IPS-NIHi7 (cell line): ENCODE data around the gene MPHOSPH9.

ENCODE experiments used
- DNase-seq: peaks from one replicate; pipeline ENCODE4 v3.0.0; 2012; ENCODE audit warnings: mixed read lengths; ENCODE audit errors: extremely low spot score

Gene MPHOSPH9, protein sequence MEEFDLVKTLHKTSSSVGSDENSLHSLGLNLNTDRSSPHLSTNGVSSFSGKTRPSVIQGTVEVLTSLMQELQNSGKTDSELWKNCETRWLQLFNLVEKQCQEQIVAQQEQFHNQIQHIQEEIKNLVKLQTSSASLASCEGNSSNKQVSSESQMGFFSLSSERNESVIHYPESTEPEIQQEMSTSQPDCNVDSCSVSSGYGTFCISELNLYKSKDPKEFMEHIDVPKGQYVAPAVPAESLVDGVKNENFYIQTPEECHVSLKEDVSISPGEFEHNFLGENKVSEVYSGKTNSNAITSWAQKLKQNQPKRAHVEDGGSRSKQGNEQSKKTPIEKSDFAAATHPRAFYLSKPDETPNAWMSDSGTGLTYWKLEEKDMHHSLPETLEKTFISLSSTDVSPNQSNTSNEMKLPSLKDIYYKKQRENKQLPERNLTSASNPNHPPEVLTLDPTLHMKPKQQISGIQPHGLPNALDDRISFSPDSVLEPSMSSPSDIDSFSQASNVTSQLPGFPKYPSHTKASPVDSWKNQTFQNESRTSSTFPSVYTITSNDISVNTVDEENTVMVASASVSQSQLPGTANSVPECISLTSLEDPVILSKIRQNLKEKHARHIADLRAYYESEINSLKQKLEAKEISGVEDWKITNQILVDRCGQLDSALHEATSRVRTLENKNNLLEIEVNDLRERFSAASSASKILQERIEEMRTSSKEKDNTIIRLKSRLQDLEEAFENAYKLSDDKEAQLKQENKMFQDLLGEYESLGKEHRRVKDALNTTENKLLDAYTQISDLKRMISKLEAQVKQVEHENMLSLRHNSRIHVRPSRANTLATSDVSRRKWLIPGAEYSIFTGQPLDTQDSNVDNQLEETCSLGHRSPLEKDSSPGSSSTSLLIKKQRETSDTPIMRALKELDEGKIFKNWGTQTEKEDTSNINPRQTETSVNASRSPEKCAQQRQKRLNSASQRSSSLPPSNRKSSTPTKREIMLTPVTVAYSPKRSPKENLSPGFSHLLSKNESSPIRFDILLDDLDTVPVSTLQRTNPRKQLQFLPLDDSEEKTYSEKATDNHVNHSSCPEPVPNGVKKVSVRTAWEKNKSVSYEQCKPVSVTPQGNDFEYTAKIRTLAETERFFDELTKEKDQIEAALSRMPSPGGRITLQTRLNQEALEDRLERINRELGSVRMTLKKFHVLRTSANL

DNA sequence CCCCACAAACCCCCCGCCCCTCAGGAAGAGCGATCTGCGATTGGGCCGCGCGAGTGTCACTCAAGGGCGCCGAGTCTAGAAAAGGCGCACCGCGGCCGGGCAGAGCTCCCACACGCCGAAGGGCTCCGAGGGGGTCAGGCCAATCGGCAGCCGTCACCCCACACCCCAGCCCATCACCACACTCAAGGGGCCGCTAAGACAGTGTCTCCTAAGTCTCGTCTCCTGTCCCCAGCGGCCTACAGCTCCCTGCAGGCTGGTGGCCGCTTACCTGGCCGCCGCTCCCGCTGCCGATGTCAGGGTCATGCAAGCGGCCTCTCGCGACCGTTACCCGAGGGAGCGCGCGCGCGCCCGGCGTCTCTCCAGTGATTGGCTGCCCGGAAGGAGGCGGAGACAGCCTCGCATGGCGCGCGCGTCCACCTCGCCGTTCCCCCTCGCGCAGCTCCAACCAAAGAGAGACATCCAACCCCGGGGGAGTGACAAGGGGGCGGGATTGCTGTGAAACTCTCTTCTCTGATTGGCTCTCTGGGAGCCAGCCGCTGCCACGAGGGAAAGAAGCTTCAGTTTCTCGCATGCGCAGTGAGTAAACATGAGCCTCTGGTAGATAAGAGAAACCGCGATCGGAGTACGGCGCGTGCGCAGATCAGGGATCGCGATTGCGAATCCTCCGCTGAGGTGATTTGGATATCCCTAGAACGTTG is at the start of gene MPHOSPH9, which contains the start of gene MTRFR:
MPHOSPH9 (minus strand) TSS at position 335 of the 698 bp plus-strand sequence. CDS start 2,777 bp downstream, outside the sequence.
MTRFR (plus strand) TSS at position 630 of the 698 bp plus-strand sequence. CDS start 20,239 bp downstream, outside the sequence.
- peak; percentile 98 for DNase-seq

DNA sequence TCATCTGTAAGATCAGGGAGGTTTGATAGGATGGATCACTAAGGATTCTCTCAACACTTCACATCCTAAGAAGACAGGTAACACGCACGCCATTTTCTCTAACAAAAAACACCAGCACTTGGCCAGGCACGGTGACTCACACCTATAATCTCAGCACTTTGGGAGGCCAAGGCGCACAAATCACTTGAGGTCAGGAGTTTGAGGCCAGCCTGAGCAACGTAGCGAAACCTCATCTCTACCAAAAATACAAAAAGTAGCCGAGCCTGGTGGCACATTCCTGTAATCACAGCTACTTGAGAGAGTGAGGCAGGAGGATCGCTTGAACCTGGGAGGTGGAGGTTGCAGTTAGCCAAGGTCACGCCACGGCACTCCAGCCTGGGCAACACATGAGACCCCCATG is 49.2 kb upstream of the MPHOSPH9 start:
- DNase-seq, result no peak

DNA sequence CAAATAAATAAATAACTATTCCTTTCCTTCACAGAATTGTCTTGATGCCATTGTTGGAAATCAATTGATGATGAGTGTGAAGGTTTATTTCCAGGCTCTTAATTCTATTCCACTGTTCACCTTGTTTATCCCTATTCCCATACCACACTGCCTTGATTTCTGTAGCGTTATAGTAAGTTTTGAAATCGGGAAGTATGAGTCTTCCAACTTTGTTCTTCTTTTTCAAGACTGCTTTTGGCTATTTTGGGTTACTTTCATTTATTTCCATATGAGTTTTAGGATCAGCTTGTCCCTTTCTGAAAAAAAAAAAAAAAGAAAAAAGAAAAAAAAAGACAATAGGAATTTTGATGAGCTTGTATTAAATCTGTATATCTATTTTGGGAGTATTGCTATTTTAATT is 48.0 kb upstream of the MPHOSPH9 start:
- DNase-seq, result no peak

DNA sequence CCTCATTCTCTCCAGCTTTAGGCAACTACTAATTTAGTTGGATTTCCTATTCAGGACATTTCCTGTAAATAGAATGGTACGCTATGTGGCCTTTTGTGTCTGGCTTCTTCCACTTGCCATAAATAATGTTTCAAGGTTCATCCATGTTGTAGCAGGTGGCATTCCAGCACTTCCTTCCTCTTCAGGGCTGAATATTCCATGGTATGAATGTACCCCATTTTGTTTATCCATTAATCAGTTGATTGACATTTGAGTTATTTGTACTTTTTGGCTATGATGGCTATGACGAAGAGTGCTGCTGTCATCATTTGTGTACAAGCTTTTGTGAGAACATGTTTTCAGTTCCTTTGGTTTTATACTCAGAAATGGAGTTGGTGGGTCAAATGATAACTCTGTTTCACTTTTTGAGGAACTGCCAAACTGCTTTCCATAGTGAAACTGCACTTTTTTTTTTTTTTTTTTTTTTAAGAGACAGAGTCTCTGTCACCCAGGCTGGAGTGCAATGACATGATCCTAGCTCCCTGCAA is 45.2 kb upstream of the MPHOSPH9 start:
- DNase-seq, result no peak

DNA sequence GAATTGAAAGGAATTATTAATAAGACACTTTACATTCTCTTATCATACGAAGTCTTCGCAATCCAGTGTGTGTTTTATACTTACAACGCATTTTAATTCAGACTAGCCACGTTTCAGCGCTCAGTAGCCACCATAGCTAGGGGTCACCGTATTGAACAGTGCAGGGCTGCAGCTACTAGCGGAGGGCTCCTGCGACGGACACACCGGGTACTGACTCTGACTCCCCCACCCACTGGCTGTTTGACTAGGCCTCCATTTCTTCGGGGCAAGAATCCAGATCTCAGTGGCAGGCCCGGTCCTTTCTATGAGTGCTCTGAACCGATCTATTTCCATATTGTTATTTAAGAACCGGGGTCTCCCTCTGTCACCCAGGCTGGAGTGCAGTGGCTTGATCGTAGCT is 40.2 kb upstream of the MPHOSPH9 start:
- no peak for DNase-seq

DNA sequence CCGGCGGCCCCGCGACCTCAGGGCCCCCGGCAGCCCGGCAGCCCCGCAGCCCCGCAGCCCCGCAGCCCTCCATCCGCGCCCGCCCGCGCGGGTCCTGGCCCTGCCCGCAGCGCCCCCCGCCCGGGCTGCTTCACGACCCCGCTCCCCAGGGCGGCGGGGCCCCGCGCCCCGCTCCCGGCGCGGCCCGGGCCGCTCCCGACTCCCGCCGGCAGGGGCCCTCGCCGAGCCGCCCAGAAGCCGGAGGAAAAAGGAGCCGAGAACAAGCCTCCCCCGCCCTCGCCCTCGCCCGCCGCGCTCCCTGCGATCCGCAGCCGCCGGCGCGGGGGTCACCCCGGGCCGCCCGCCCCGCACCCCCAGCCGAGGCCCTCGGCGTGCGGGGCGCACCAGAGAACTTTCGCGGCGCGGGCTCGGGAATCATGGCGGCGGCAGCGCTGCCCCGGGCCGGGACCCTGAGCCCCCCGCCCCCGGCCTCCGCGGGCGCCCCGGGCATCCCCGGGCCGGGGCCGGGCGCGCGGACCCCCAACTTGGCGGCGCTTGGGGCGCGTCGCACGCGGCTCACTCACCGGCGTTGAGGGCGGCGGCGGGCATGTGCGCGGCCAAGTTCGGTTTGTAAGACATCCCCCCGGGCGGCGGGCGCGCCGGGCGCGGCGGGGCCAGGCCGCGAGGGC is 38.2 kb upstream of the MPHOSPH9 start:
- peak; percentile 84 for DNase-seq

DNA sequence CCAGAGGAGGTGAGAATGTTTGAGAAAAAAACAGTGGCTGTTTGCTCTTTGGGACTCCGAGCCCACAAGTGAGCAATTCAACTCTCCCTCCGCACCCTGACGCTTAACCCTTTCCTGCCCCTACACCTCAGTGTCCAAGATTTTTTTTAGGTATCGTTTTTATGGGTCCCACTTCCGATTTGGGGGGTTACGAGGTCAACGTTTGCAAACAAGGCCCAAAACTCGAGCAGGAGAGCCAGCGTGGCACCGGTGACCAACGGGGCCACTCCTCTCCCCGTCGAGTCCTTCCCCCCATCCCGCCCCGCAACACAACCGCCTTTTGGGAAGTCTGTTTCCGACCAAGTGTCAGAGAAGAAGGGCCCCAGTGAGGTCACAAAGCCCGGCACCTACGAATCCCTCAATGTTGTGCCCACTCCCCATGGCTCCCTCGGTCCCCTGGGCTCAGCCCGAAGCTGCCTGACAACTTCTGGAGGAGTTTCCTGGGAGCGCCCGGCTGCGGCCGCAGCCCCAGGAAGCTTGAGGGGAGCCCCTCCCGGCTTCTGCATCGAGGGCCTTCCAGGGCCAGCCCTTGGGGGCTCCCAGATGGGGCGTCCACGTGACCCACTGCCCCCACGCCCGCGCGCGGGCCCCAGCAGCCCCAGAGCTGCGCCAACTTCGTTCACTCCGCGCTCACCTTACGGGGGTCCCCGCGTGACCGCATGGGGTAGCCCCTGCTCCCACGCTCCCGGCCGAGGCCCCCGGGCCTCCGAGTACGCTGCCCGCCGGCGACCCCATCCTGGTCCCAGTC is 37.5 kb upstream of the MPHOSPH9 start:
- DNase-seq, result peak; percentile 38

DNA sequence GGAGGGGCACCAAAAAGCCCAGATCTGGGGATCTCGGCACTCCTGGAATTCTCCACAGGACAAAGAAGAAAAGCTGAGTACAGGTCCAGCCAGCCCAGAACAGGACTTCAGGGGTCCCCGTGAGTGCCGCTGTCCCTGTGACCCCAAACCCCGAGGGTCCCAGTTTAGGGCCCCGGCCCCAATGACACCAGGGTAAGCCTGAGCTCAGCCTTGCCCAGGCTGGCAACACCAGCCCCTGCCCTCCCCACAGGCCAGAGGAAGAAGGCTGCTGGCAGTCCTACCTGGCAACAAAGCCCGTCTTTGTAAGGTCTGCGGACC is 36.9 kb upstream of the MPHOSPH9 start:
- no peak for DNase-seq

DNA sequence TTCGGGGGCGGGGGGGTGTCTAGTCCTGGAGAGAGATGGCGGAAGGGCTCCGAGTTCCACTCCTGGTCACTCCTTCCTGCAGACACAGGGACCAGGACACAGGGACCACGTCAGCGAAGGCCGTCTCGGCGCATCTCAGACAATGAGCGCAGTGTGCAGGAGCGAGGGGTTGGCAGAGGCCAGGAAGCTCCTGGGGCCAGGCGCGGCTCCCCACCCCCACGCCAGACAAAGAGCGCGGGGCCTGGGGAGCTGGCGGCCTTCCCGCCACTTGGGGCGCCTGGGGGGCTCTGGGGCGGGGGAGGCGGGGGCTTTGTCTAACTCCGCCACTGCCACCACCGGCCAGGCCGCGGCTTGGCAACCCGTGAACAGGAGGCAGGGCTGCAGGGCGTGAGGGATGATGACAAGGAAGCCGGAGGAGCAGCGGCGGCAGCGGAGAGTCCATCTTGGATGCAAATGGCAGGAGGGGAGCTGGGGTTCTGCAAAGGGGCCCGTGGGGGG is 36.5 kb upstream of the MPHOSPH9 start:
- peak; percentile 69 for DNase-seq

DNA sequence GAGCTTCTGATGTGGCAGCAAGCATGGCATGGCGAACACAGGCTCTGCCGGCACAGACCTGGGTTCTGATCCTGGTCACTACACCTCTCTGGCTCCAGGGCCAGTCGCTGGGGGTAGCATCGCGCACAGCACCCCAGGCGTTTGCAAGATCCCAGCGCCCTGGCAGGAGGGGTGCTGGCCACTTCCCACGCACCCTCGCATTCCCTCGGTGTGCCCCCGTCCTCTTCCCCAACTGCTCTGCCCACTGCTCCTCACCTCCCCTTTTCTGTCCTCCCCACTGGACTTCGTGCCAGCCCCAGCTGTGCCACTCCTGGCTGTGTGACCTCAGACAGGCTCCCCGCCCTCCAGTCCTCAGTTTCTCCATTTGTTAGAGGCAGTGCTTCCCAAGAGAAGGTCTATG is 35.9 kb upstream of the MPHOSPH9 start:
- no peak for DNase-seq

DNA sequence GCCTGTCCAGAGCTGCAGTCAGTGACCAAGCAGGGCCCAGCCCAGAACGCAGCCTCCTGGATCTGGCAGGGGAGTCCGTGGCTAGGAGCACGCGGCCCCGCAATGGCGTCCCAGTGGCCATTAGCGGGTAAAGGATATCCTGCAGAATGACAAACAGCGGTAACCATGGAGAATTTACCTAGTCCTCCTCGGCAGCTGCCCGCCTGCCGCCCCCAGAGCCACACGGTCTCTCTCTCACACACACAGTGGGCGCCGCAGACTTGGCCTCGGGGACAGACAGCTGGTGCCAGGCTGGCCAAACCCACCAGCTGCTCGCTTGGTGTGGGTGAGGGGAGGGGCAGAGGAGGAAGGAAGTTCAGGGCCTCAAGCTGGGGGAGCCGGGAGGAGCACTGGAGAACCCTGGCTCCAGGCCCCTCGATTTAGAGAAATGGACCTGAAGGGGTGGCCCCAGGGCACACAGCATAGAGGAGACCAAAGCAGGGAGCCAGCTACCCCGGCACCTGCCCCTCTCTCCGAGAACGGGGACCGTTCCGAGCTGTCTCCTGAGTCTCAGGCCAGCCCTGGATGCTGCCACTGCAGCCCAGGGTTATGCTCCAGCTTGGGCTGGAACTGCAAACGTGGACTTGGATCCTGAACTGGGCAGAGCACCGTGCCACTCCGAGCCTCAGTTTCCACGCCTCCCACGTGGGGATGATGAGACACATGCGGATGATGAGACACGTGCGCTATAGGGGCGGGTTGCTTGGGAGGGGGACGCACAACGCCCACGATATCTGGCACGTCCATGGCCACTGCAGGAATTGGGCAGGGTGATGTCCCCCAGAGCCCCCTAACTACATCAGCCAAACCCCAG is 35.3 kb upstream of the MPHOSPH9 start:
- no peak for DNase-seq

DNA sequence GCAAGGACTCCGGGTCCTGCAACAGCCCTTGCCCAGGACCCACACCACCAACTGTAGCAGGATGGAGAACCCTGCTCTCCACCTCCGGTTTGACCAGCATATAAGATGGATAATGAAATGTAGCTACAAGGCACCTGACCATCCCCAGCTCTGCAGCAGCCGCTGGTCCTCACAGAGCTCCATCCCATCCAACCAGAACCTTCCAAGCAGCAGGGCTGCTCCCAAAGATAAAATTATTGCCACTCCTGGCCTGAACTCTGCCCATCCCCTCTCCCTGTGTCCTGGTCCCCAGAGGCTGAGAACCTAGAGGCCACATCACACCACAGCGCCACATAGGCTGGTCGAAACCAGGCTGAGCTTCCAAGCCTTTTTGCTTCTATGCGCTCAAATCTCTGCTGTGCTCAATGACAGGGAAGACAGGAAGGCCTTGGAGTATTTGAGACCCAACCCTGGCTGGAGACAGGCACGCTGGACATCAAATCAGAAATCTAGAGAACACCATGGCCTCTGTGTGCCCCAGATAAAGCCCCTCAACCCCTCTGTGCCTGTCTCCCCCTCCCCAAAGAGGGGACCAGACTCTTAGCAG is 34.5 kb upstream of the MPHOSPH9 start:
- no peak for DNase-seq

DNA sequence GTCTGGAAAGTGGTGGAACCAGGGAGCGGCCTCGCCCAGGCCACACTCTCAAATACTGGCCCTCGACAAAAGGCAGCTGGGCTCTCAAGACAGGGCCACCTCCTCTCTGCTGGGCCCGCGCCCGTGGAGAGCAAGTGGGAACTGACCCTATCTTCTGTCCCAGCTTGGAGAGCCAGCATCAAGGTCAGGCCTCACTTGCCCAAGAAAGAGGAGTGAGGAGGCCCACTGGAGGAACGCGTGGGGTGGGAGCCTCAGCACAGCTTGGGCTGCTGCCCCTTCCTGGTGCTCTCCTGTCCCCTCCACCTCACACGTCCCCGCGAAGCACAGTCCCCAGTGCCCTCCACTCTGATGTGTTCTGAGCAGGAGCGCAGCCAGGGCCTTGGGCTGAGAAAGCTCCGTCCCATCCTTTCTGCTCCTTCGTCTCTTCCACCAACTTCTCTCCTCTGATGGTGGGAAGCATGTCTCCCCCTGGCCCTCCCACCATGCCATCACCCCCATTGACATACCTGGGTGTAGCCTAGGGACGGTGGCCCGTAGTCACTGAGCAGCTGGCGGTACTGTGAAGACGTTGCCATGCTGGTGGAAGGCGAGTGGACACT is 33.8 kb upstream of the MPHOSPH9 start:
- no peak for DNase-seq

DNA sequence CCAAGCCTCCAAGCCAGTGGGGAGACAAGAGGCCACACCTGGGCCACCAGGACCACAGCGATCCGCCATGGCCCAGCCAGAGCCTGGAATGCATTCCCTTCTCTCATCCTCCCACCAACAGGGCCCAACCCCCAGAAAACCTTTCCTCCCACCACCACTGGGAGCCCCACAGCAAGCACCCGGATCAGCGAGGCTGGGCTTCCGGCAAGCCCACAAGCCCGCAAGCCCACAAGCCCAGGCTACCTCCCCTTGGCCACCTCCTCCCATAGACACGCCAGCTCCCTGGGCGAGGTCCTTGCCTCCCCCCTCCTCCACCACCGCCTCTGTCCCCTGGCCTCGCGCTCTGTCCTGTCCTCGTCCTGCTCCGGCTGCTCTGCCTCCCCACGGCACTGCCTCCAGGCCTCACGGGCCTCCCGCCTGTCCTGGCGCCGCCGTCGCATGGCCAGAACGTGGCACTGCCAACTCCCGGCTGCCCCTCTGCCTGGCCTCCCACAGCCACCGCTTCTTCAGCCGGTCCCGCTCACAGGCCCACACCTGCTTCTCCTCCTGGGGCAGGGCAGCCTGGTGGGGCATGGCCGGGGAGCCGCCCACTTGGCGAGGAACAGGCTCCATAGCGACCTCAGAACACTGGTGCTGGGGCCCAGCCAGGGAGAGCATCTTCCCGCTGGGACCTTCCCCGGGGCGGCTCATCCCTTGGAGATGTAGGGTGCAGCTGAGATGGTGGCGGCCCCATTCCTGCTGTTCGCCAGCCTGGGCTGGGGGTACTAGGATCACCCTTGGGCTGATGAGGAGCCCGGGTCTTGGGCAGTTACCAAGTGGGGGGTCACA is 33.1 kb upstream of the MPHOSPH9 start:
- DNase-seq, result no peak

DNA sequence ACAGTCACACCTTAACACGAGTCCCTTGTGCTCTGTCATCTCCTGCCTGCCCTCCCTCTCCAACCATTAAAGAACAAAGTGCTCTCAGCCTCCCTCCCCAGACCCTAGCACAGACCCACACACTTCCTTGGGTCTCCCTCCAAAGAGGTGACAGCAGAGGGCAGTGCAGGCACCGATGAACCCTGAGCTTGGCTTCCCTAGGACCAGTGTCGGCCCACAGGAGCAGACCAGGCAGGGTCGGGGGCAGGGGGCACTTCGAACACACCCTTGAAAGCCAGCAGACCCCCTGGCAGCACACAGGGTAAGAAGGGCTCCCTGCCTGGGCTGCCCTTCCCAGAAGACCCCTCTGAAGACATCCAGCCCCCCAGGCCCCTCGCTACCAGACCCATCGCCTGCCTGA is 31.7 kb upstream of the MPHOSPH9 start:
- DNase-seq, result peak; percentile 78

DNA sequence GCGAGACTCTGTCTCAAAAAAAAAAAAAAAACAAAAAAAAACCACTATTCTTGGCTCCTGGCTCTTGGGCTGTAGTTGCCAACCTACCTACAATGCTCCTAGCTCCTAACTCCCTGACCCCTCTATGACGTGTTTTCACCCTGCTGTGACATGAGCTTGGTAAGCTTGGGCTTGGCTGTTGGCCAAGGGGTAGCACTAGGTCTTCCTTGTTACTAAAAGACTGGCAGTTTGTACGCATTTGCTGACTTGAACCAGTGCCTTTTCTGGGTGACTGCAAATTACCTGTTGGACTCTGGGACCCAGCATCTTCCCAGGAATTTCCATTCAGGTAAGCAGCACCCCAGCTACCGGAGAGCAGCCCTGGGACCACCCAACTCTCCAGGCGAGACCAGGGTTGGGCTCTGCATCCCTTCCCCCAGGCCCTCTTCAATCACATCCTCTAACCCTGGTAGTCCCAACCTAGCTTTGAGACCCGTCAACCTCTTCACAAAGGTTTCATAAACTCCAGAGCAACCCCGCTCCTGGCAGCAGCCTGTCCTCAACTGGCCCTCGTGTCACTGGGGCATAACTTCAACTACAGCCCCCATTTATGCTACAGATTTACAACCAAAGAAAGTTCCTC is 30.4 kb upstream of the MPHOSPH9 start:
- no peak for DNase-seq

DNA sequence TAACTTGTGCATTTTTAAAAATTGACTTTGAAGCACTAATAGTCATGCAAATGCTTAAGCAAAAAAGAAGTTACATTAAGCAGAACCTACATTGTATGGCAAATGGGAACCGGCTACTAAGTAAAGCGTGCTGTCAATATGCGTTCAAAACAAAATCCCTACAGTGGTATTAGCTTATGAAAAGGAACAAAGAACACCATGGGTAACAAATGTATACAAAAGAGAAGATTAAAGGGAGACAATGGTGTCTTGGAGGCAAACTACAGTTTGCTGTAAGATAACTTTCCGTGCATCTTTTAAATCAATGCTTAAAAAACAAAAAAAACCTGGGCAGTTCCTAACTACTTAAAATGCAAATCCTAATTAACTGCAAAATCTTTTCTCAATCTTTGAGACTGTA is 28.3 kb upstream of the MPHOSPH9 start:
- no peak for DNase-seq
